NB4 (cell line): Measurements from ENCODE around the gene SLC26A2.

ENCODE experiments used
- DNase-seq: peaks from one replicate; pipeline ENCODE4 v3.0.0; 2010; ENCODE audit warnings: low read depth
- H3K4me3 ChIP-seq: one replicate; pipeline ENCODE4 v1.5.1; 2011; ENCODE audit warnings: mild to moderate bottlenecking, low read depth, low read length, moderate library complexity
- MYC ChIP-seq: IDR thresholded peaks from 2 replicates; pipeline ENCODE4 v1.6.1; 2011; ENCODE audit warnings: low read depth, low read length
- POLR2A ChIP-seq: IDR thresholded peaks from 2 replicates; pipeline ENCODE4 v1.6.1; 2011; ENCODE audit warnings: mild to moderate bottlenecking; ENCODE audit not compliant: insufficient read length; ENCODE audit errors: extremely low read depth
- TF ChIP-seq, protein P1 (sequence below): IDR thresholded peaks from 2 replicates; pipeline ENCODE4 v1.6.1; 2011; ENCODE audit warnings: low read depth, low read length
- TF ChIP-seq, protein P2 (sequence below): IDR thresholded peaks from one replicate; pipeline ENCODE4 v1.5.1; 2012; ENCODE audit warnings: low read depth, low read length

The SLC26A2 gene

DNA sequence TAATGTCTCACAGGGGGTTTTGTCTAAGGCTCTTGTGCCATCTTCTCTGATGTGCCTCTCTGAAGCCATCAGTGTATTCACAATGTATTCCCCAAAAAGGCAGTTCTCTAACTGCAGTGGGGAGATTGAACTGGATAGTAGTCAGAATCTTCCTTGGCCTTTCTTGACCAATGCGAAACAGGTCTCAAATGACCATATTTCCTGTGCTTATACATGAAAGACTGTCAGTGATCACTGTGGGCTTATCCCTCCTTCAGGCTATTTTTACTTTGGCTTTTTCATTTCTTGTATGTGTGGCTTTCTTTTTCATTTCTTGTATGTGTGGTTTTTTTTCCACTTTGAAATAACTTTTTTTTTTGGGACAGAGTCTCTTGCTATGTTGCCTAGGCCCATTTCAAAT lies 59.7 kb downstream of the SLC26A2 start:
- TF ChIP-seq, protein P1, sequence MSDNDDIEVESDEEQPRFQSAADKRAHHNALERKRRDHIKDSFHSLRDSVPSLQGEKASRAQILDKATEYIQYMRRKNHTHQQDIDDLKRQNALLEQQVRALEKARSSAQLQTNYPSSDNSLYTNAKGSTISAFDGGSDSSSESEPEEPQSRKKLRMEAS, result no peak
- TF ChIP-seq, protein P2, sequence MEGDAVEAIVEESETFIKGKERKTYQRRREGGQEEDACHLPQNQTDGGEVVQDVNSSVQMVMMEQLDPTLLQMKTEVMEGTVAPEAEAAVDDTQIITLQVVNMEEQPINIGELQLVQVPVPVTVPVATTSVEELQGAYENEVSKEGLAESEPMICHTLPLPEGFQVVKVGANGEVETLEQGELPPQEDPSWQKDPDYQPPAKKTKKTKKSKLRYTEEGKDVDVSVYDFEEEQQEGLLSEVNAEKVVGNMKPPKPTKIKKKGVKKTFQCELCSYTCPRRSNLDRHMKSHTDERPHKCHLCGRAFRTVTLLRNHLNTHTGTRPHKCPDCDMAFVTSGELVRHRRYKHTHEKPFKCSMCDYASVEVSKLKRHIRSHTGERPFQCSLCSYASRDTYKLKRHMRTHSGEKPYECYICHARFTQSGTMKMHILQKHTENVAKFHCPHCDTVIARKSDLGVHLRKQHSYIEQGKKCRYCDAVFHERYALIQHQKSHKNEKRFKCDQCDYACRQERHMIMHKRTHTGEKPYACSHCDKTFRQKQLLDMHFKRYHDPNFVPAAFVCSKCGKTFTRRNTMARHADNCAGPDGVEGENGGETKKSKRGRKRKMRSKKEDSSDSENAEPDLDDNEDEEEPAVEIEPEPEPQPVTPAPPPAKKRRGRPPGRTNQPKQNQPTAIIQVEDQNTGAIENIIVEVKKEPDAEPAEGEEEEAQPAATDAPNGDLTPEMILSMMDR, result no peak
- TF ChIP-seq POLR2A (no peak), MYC (no peak)
- DNase-seq, result no peak
- no peak overlapping the region for H3K4me3 ChIP-seq

DNA sequence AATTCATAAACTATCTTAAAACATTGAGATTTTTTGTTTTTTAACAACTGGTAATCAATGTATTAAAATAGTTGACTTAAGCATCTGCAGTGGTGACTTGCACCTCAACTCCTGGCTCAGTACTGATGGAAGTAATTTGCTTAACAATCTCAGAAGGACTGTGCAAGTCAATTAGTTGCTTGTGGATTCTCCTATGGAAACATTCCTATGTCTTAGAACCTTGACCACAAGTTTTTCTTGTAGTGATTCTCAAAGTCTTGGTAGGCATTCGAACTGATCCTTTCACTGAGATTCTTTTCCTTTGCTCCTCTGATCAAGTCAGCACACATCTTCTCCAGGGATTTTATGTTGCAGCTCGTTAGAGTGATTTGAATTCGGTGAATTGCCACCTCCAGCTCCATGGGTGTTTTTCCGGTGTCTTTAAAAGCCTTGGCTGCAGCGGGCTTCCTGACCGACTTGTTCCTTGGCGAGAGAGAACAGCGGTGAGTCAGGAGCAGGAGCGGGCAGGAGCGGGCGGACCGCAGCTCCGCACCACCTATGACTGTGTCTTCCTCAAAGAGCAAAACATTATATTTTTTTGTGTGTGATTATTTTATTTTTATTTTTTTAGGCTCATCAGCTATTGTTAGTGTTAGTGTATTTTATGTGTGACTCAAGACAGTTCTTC lies 61.1 kb downstream of the SLC26A2 start:
- no peak overlapping the region for H3K4me3 ChIP-seq
- DNase-seq, result no peak
- no peak for TF ChIP-seq POLR2A

DNA sequence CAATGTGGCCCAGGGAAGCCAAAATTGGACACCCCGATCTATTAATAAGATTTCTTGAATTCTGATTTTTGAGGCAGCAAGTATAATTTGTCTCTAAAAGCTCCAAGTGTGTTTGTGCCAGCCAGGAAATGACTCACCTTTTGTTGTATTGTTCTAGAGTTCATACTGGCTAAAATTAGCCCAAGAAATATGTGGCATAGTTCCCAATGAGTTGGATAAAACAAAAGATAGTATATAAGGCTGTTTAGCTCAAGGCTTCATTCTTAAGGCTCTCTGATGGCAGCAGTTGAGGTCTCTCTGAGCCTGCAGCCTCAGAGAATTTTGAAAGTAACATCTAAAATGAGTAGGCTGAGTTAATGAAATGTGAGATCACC lies 61.6 kb downstream of the SLC26A2 start:
- TF ChIP-seq, protein P1, result no peak
- TF ChIP-seq, protein P2, result no peak
- TF ChIP-seq POLR2A, result no peak
- TF ChIP-seq MYC, result no peak
- peak; percentile 37 for DNase-seq
- H3K4me3 ChIP-seq, result no peak overlapping the region

DNA sequence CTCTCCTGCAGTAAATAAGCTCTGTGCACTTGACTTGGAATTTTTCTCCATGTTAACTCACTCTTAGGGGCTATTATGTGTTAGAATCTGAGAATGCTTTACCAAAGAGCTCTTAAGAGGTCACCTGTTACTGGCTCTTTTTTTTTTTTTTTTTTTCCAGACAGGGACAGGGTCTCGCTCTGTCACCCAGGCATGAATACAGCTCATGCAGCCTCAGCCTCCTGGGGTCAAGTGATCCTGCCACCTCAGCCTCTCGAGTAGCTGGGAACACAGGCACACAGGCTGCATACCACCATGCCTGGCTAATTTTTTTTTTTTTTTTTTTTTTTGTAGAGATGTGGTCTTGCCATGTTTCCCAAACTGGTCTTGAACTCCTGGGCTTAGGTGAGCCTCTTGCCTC lies 62.1 kb downstream of the SLC26A2 start:
- DNase-seq, result no peak
- TF ChIP-seq, protein P1, result no peak
- TF ChIP-seq MYC (no peak), POLR2A (no peak)
- TF ChIP-seq, protein P2, result no peak
- no peak overlapping the region for H3K4me3 ChIP-seq

DNA sequence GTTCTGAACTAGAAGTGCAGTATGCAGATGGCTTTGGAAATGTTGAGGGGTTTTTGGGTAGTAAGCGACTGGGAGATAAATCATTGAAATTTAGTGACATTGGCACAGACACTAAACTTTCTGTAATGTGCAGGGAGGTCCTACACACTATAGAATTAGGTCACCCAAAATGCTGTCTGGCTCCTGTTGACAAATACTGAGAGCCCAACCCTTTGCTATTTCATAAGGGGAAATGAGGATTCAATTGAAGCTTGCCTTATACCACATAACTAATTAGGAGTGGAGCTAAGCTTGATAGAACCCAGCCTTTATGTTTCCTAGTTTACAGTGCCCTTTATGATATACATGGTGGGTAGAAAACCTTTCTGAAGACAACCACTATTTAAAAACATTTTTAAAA lies 62.6 kb downstream of the SLC26A2 start:
- H3K4me3 ChIP-seq, result no peak overlapping the region

DNA sequence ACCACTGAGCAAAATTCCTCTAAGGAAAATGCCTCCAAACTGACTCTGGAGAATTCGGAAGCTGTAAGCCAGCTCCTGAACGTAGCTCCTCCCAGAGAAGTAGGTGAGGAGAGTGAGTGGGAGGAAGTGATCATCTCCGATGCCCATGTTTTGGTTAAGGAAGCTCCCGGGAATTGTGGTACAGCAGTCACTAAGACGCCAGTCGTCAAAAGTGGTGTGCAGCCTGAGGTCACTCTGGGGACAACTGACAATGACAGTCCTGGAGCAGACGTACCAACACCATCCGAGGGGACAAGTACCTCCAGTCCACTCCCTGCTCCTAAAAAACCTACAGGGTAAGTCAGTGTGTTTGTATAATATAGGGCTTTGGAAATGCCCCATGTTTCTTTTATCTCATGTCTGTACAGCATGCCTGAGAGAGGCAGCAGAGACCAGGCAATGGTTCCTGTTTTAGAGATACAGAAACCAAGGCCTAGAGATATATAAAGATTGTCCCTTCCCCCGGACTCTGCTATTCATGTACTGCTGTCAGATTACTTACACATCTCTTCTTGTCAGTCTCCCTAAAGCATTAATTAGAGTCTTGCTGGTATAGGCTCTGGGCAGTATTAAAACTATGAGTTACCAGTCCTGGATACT lies 63.9 kb downstream of the SLC26A2 start:
- TF ChIP-seq POLR2A, result no peak
- TF ChIP-seq, protein P1, result no peak
- TF ChIP-seq, protein P2, result peak; percentile 10
- peak; percentile 49 for DNase-seq
- H3K4me3 ChIP-seq, result no peak overlapping the region

More for the DNA sequence above, 62.6 kb downstream of the SLC26A2 start:
- no peak for DNase-seq
- TF ChIP-seq, protein P2, result no peak
- TF ChIP-seq MYC (no peak), POLR2A (no peak)
- TF ChIP-seq, protein P1, result no peak
